Mesodermal cell (in vitro differentiated cells): ENCODE measurements around the gene FGD3.

ENCODE experiments used
- H3K27ac ChIP-seq: 2 replicates; pipeline ENCODE4 v1.7.0; 2013; ENCODE audit warnings: mild to moderate bottlenecking, low read depth, low read length, moderate library complexity; ENCODE audit not compliant: severe bottlenecking
- H3K36me3 ChIP-seq: 2 replicates; pipeline ENCODE4 v1.7.1; 2013; ENCODE audit warnings: mild to moderate bottlenecking, low read length, moderate library complexity; ENCODE audit not compliant: control insufficient read depth, insufficient read depth
- H3K4me1 ChIP-seq: one replicate; pipeline ENCODE4 v1.7.1; 2013; ENCODE audit warnings: mild to moderate bottlenecking, low read length; ENCODE audit not compliant: insufficient read depth, control insufficient read depth, poor library complexity, severe bottlenecking
- H3K4me3 ChIP-seq: 2 replicates; pipeline ENCODE4 v1.7.0; 2013; ENCODE audit warnings: low read length, control low read depth, mild to moderate bottlenecking; ENCODE audit not compliant: insufficient read depth, poor library complexity, severe bottlenecking; ENCODE audit errors: extremely low read depth
- H3K9me3 ChIP-seq: 2 replicates; pipeline ENCODE4 v1.7.1; 2013; ENCODE audit warnings: mild to moderate bottlenecking, low read length, moderate library complexity; ENCODE audit not compliant: control insufficient read depth
- WGBS, 2 experiments: methylation state at CpG; one replicate each; pipeline ENCODE4 v1.1.5; 2013; ENCODE audit warnings: missing lambda C conversion rate in 2 of 2; ENCODE audit not compliant: insufficient coverage in 2 of 2; 5-methylcytosine and 5-hydroxymethylcytosine counted together

Gene FGD3

GRCh38 chr9:92954886-92955285, 7.6 kb downstream of the FGD3 start:
- Histone ChIP-seq H3K9me3 (no peaks in the 10 kb centered on the region), H3K36me3 (no peaks in the 10 kb centered on the region), H3K4me1 (no peaks in the 10 kb centered on the region), H3K4me3 (no peak overlapping the region), H3K27ac (no peak overlapping the region)
- WGBS, 2 experiments, result 86 to 94% methylated on average over 2 to 9 of the region's 9 CpGs

GRCh38 chr9:92960561-92961290, 13.4 kb downstream of the FGD3 start:
- H3K9me3 ChIP-seq, result peaks cover 7% of the 10 kb centered on the region
- H3K27ac ChIP-seq, result no peak overlapping the region
- no peaks in the 10 kb centered on the region for H3K4me1 ChIP-seq
- WGBS, 2 experiments, result 86% methylated on average over 2 to 3 of the region's 3 CpGs
- H3K4me3 ChIP-seq, result no peak overlapping the region
- H3K36me3 ChIP-seq, result no peaks in the 10 kb centered on the region

GRCh38 chr9:92961627-92962302, 14.4 kb downstream of the FGD3 start:
- Histone ChIP-seq H3K4me3 (no peak overlapping the region), H3K36me3 (no peaks in the 10 kb centered on the region), H3K4me1 (no peaks in the 10 kb centered on the region), H3K9me3 (peaks cover 7% of the 10 kb centered on the region), H3K27ac (no peak overlapping the region)
- WGBS, 2 experiments, result 82 to 92% methylated on average over 2 to 3 of the region's 3 CpGs

- Histone ChIP-seq H3K4me1 (no peaks in the 10 kb centered on the region), H3K27ac (no peak overlapping the region), H3K36me3 (no peaks in the 10 kb centered on the region), H3K9me3 (peaks cover 7% of the 10 kb centered on the region), H3K4me3 (no peak overlapping the region)
- no CpG with 5 or more reads among the region's 2 CpGs for WGBS, 2 experiments
Measured at GRCh38 chr9:92962303-92962649, 15.0 kb downstream of the FGD3 start.

- Histone ChIP-seq H3K4me1 (no peaks in the 10 kb centered on the region), H3K27ac (no peak overlapping the region), H3K36me3 (no peaks in the 10 kb centered on the region), H3K4me3 (no peak overlapping the region), H3K9me3 (peaks cover 7% of the 10 kb centered on the region)
- WGBS, 2 experiments, result 82 to 90% methylated on average over 5 to 6 of the region's 7 CpGs
Measured at GRCh38 chr9:92962846-92963245, 15.5 kb downstream of the FGD3 start.

GRCh38 chr9:92963831-92964606, 16.7 kb downstream of the FGD3 start:
- 90 to 92% methylated on average over 12 to 14 of the region's 16 CpGs for WGBS, 2 experiments
- Histone ChIP-seq H3K36me3 (no peaks in the 10 kb centered on the region), H3K9me3 (peaks cover 7% of the 10 kb centered on the region), H3K27ac (no peak overlapping the region), H3K4me1 (no peaks in the 10 kb centered on the region), H3K4me3 (no peak overlapping the region)

- 83 to 87% methylated on average over 14 of the region's 17 CpGs for WGBS, 2 experiments
- Histone ChIP-seq H3K27ac (no peak overlapping the region), H3K9me3 (peaks cover 7% of the 10 kb centered on the region)
Measured at GRCh38 chr9:92964607-92965060, 17.3 kb downstream of the FGD3 start.

GRCh38 chr9:92965061-92965758, 17.9 kb downstream of the FGD3 start:
- 81 to 84% methylated on average over 16 to 18 of the region's 19 CpGs for WGBS, 2 experiments
- H3K9me3 ChIP-seq, result peaks cover 7% of the 10 kb centered on the region
- H3K4me1 ChIP-seq, result no peaks in the 10 kb centered on the region

More at GRCh38 chr9:92964607-92965060, 17.3 kb downstream of the FGD3 start:
- Histone ChIP-seq H3K4me1 (no peaks in the 10 kb centered on the region), H3K4me3 (no peak overlapping the region), H3K36me3 (no peaks in the 10 kb centered on the region)

GRCh38 chr9:92965759-92966517, 18.6 kb downstream of the FGD3 start:
- WGBS, 2 experiments, result 82 to 85% methylated on average over 15 of the region's 17 CpGs
- H3K4me3 ChIP-seq, result no peak overlapping the region
- peaks cover 7% of the 10 kb centered on the region for H3K9me3 ChIP-seq
- H3K4me1 ChIP-seq, result no peaks in the 10 kb centered on the region
- no peaks in the 10 kb centered on the region for H3K36me3 ChIP-seq
- H3K27ac ChIP-seq, result no peak overlapping the region

More at GRCh38 chr9:92965061-92965758, 17.9 kb downstream of the FGD3 start:
- H3K4me3 ChIP-seq, result no peak overlapping the region
- H3K27ac ChIP-seq, result no peak overlapping the region
- H3K36me3 ChIP-seq, result no peaks in the 10 kb centered on the region

- H3K4me1 ChIP-seq, result no peaks in the 10 kb centered on the region
- 91 to 95% methylated on average over 4 to 5 of the region's 5 CpGs for WGBS, 2 experiments
- no peak overlapping the region for H3K4me3 ChIP-seq
- no peak overlapping the region for H3K27ac ChIP-seq
- H3K36me3 ChIP-seq, result no peaks in the 10 kb centered on the region
- H3K9me3 ChIP-seq, result peaks cover 3% of the 10 kb centered on the region
Measured at GRCh38 chr9:92966518-92966800, 19.1 kb downstream of the FGD3 start.
